NCI-H2196 (cell line): ENCODE measurements around the gene CADM2.
"Not testable (repeated sequence)": the region's sequence is repeated elsewhere in the genome, so short reads cannot be mapped to it uniquely, and the experiment has no call there.

Source experiments
- DNase-seq: peaks from one replicate; lab custom pipeline; 2025; ENCODE audit not compliant: unreplicated experiment; lab: John Stamatoyannopoulos, UW

CADM2 gene

GRCh38 chr3:85074003-85074402 lies 115.2 kb downstream of the CADM2 start:
- DNase-seq = no peak

- no peak for DNase-seq
Measured at GRCh38 chr3:85075663-85076062, 116.9 kb downstream of the CADM2 start.

DNA sequence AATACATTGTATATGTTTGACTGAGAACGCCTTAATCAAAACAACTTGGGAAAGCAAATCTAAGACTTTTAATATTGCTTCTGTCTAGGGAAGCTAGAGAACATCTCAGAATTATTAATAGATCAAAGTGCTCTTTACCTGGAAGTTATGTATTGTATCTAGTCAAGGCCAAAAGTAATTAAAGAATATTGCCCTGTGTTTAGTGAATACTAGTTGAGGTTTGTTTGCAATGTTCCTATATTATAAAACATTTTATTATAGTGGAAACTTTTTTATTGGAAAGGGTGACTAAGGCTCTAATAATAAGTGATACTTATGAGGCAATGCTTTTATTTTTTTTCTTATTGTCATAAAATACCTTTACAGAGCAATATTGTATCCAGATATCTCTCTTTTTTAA lies 118.2 kb downstream of the CADM2 start:
- no peak for DNase-seq

GRCh38 chr3:85081191-85081906 lies 122.6 kb downstream of the CADM2 start:
- DNase-seq = no peak

- DNase-seq = no peak
Measured at GRCh38 chr3:85090495-85090894, 131.7 kb downstream of the CADM2 start.

GRCh38 chr3:85100316-85100715 lies 141.5 kb downstream of the CADM2 start:
- no peak for DNase-seq

DNA sequence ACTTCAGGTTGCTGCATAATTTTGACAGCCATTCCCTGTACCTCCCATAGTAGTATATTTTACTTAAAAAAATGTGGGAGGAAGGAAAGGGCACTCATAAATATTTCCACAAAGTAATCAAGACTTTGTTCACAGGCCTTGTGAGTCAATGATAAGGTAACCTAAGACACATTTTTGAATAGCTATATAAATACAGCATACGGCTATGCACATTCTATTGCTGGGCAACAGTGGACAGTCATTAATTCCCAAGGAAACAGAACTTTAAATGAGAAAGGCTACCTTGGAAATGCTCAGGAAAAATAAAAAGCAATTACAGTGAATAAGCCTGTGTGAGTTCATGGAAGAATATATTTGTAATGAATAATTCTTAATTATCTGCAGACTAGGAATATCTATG lies 144.0 kb downstream of the CADM2 start:
- no peak for DNase-seq

GRCh38 chr3:85110393-85110792 lies 151.6 kb downstream of the CADM2 start:
- no peak for DNase-seq

GRCh38 chr3:85120879-85121278 lies 162.1 kb downstream of the CADM2 start:
- DNase-seq = no peak

DNA sequence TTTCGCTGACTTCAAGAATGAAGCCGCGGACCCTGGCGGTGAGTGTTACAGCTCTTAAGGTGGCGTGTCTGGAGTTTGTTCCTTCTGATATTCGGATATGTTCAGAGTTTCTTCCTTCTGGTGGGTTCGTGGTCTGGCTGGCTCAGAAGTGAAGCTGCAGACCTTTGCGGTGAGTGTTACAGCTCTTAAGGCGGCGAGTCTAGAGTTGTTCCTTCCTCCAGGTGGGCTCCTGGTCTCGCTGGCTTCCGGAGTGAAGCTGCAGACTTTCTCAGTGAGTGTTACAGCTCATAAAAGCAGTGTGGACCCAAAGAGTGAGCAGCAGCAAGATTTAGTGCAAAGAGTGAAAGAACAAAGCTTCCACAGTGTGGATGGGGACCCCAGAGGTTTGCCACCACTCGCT lies 174.1 kb downstream of the CADM2 start:
- DNase-seq = not testable (repeated sequence)

- DNase-seq = not testable (repeated sequence)
Measured at GRCh38 chr3:85133691-85134420, 175.1 kb downstream of the CADM2 start.

DNA sequence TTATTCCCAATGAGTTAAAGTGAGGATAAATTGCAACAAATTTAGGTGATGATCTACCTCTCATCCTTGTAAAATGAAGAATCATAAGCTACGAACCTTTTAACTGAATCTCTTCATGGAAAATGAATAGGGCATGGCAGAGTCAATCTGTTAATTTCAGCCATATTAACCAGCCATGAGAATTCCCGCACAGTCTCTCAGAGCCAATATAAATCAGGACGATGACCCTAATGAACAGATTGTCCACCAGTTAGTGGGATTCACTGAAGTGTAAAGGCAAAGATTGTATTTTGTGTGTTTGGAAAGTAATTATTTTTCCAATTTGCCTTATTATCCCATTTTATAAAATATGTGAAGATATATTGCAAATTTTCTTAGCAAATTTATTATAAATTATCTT lies 183.8 kb downstream of the CADM2 start:
- no peak for DNase-seq

DNA sequence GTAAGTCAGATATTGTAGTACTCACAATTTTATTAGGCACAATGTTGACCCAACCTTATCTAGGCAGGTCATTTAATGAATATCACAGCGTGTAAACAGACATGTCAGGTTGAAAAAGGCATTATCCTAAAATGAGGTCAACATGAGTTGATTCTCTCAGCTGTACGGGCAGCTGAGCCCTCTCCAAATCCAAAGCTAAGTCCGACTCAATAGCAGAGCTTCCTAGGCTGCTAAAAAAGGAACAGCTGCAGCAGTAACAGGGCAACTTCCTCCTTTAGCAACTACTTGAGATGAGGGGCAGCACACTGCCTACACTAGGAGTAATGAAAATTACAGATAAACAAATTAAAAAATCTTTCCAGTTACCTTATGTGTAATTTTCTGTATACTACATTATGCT lies 189.2 kb downstream of the CADM2 start:
- no peak for DNase-seq

DNA sequence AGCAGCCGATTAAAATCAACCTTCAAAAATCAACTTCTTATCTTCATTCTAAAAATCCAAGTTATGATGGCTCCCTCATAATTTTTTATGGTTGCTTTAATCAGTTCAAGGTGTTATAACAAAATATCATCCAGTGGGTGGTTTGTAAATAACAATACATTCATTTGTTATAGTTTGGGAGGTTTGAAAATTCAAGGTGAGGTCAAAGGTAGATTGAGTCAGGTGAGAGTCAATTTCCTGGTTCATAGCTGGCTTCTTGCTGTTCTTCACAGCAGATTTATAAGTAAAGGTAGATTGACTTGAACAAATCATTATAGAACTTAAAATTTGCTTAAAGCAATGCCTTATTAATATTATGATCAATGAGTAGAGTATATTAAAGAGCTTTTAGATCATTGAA lies 192.8 kb downstream of the CADM2 start:
- DNase-seq = no peak

DNA sequence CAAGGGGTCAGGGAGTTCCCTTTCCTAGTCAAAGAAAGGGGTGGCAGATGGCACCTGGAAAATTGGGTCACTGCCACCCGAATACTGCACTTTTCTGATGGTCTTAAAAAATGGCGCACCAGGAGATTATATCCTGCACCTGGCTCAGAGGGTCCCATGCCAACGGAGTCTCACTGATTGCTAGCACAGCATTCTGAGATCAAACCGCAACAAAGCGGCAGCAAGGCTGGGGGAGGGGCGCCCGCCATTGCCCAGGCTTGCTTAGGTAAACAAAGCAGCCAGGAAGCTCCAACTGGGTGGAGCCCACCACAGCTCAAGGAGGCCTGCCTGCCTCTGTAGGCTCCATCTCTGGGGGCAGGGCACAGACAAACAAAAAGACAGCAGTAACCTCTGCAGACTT lies 194.5 kb downstream of the CADM2 start:
- DNase-seq = not testable (repeated sequence)

DNA sequence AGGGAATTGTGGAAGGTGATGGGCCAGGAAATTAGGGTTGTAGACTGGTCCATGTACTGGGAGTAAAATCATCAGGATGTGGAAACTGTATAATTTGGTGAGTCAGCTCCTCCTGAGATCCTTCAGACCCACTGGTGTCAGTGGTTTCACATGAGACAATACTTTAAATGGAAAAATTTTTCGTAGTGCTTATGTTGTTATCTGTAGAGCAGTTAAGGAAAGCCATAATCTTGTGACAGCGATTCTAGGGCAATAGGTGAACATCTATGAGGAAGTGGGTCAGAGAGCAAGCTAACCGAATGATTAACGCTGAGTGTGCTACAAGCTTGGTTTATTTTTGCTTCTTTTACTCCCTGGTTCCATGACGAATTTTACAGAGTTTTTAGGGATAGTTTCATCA lies 200.6 kb downstream of the CADM2 start:
- no peak for DNase-seq

GRCh38 chr3:85161544-85161943 lies 202.8 kb downstream of the CADM2 start:
- DNase-seq = no peak

DNA sequence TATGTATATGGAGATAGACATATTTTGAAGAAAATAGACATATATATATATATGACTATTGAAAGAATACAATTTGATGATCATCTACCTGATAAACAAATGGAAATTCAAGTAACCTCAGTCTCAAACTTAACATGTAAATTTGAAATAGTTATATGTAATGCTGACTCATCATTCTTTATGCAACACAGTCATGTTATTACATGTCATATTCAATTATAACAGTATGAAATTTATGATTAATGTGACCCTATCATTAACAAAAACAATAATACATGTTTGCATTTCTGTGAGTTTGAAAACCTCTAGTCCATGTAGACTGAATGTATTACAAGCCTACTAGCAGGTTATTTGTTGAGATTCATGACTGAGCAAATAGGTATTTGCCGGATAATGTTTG lies 204.1 kb downstream of the CADM2 start:
- no peak for DNase-seq

DNA sequence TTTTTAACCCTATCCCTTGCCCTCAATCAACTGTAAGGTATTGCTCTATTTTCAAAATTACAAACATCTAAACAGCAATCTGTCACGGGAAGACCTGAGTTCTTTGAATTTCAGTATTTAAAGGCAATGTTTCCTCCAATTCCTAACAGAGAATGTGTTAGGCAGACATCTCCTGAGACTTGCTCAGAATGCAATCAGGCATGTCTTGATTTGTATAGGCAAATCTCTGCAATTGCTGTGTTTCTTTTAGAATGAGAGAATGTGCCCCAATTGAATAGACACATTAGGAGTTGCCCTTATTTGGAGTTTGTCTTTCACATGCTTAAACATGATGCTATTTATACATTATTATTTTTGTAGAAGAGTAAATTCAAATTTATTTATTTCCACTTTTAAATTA lies 205.6 kb downstream of the CADM2 start:
- DNase-seq = no peak

DNA sequence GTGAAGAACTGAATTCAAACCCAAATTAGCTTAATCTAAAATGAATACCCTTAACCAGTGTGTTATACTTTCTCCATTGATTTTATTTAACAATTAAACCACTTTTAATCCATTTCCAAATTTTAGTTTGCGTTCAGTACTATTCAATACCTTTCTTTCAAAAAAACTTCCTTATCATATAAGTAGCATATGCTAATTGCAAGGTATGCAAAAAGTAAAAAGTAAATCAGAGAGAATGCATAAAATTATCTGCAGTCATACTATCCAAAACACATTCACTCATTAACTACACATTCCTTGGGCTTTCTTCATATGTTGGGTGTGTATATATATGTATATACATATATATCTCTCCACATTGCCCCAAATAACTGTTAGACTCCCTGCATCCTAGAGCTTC lies 208.8 kb downstream of the CADM2 start:
- no peak for DNase-seq

- DNase-seq = no peak
Measured at GRCh38 chr3:85170646-85171045, 211.9 kb downstream of the CADM2 start.

GRCh38 chr3:85171976-85172375 lies 213.2 kb downstream of the CADM2 start:
- no peak for DNase-seq

DNA sequence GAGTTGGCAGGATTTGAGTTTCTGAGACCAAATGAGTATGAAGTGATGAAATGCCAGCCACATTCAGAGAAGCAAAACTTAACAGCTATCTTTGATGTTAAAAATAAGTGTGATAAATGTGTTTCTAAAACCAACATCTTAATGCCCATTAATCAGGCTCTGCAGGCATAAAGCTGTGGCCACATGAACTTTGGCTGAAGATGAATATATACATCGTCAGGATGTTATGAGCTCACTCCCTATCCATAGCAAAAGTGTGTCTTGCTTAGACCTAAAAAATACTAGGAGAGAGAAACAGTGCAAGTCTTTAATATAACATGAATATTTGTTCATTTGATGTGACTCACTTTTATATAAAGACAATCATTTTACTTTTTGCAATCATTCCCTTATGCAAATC lies 218.0 kb downstream of the CADM2 start:
- DNase-seq = no peak
